Esophagus muscularis mucosa (tissue), 4 donors: Measurements from ENCODE around the gene TOMM20. TPM values are rescaled to one million over a fixed set of nuclear protein-coding genes. Genes with fewer than 3 reads are reported as not detected.
A peak's percentile ranks its signal among the peaks of the same experiment; 100 is the strongest.
"Not testable (repeated sequence)": the region's sequence is repeated elsewhere in the genome, so short reads cannot be mapped to it uniquely, and the experiment has no call there.

Experiments used
- DNase-seq: peaks from one replicate; pipeline ENCODE4 v3.0.0-alpha.2; 2017; ENCODE audit errors: extremely low spot score
- H3K27ac ChIP-seq, 4 donors: fragments of 200-600 bp; sonication (generic); replicated peaks in 1 of 4; 1 replicate in 3 of 4; 2 replicates in 1 of 4; pipeline ENCODE4 v1.5.1; 2016 to 2019; ENCODE audit warnings: mild to moderate bottlenecking in 1 of 4
- H3K27me3 ChIP-seq, 4 donors: fragments of 200-600 bp; sonication (generic); one replicate each; pipeline versions ENCODE4 v1.5.1 to v1.6.0; 2016 to 2019
- H3K36me3 ChIP-seq, 4 donors: fragments of 200-600 bp; sonication (generic); one replicate each; pipeline ENCODE4 v1.5.1; 2016 to 2019
- H3K4me1 ChIP-seq, 4 donors: fragments of 200-600 bp; sonication (generic); one replicate each; pipeline ENCODE4 v1.5.1; 2016 to 2019
- H3K4me3 ChIP-seq, 4 donors: fragments of 200-600 bp; sonication (generic); 1 replicate in 2 of 4; 2 replicates in 2 of 4; pipeline ENCODE4 v1.5.1; 2016 to 2019; ENCODE audit warnings: mild to moderate bottlenecking in 4 of 4, moderate library complexity in 1 of 4
- H3K9me3 ChIP-seq, 4 donors: fragments of 200-600 bp; sonication (generic); 1 replicate in 3 of 4; 2 replicates in 1 of 4; pipeline ENCODE4 v1.5.1; 2016 to 2019
- CTCF ChIP-seq, 3 experiments: fragments of 200-600 bp in 2 of 3; fragments of 450-650 bp in 1 of 3; sonication (generic) in 2 of 3; IDR thresholded peaks; one replicate each; pipeline ENCODE4 v1.5.1; 2017 to 2019; ENCODE audit warnings: antibody characterized with exemption in 3 of 3, mild to moderate bottlenecking in 2 of 3, moderate library complexity in 1 of 3
- EP300 ChIP-seq: sonication (generic); formaldehyde crosslinking; IDR thresholded peaks from one replicate; pipeline ENCODE4 v1.6.1; 2017; ENCODE audit warnings: antibody characterized with exemption
- POLR2A ChIP-seq: fragments of 450-650 bp; IDR thresholded peaks from one replicate; pipeline ENCODE4 v1.6.1; 2017; ENCODE audit warnings: antibody characterized with exemption, moderate library complexity, mild to moderate bottlenecking, low read depth
- POLR2AphosphoS5 ChIP-seq, 2 donors: sonication (generic); formaldehyde crosslinking; IDR thresholded peaks; one replicate each; pipeline ENCODE4 v1.6.1; 2017; ENCODE audit warnings: antibody characterized with exemption in 2 of 2
- WGBS: methylation state at CpG from one replicate; pipeline ENCODE4 v1.1.5; 2018; 5-methylcytosine and 5-hydroxymethylcytosine counted together
- intact Hi-C: fragments of 100-400 bp; cut with DNase I; formaldehyde crosslinking; loops from one replicate; pipeline ENCODE4 v1.15.1; 2023
- total RNA-seq, 4 donors: library from RNA; depleted of rRNA; stranded (reverse); fragments of >200 nt; gene quantifications; one replicate each; pipeline versions ENCODE4 v1.1.0 to v1.2.1, GENCODE V29; 2016

TOMM20 gene
- total RNA-seq, 4 donors from 2014 or later = 59.7 to 94.3 (median 86.3) TPM

- 99% methylated on average over 7 of the region's 9 CpGs for WGBS
- no peaks in the 10 kb centered on the region for H3K36me3 ChIP-seq
- H3K4me1 ChIP-seq = peaks cover 2 to 7% (median 5%) of the 10 kb centered on the region in 4 donors
- no peak overlapping the region for H3K27ac ChIP-seq
- H3K9me3 ChIP-seq = no peaks in the 10 kb centered on the region
- H3K27me3 ChIP-seq = no peaks in the 10 kb centered on the region
- DNase-seq = no peak
- TF ChIP-seq CTCF (IDR thresholded peaks at IDR 0.05) (no peak), POLR2AphosphoS5 (IDR thresholded peaks at IDR 0.05) (no peak), EP300 (no peak), POLR2A (no peak)
- intact Hi-C loops = no loop called here
- no peak overlapping the region for H3K4me3 ChIP-seq
These were observed 29.6 kb downstream of the TOMM20 start for GRCh38 chr1:235098991-235099390.

GRCh38 chr1:235098547-235098946 is 30.1 kb downstream of the TOMM20 start:
- H3K9me3 ChIP-seq = no peaks in the 10 kb centered on the region
- no peak overlapping the region for H3K27ac ChIP-seq
- DNase-seq = no peak
- no peak overlapping the region for H3K4me3 ChIP-seq
- no peak for TF ChIP-seq EP300
- no peak for TF ChIP-seq POLR2A
- TF ChIP-seq CTCF (IDR thresholded peaks at IDR 0.05) = no peak
- TF ChIP-seq POLR2AphosphoS5 (IDR thresholded peaks at IDR 0.05) = no peak
- peaks cover 3 to 9% (median 7%) of the 10 kb centered on the region in 4 donors for H3K4me1 ChIP-seq
- H3K36me3 ChIP-seq = no peaks in the 10 kb centered on the region
- 89% methylated on average over 6 of the region's 6 CpGs for WGBS
- intact Hi-C loops = no loop called here
- H3K27me3 ChIP-seq = no peaks in the 10 kb centered on the region

- peaks cover 9 to 16% (median 14%) of the 10 kb centered on the region in 4 donors for H3K4me1 ChIP-seq
- H3K9me3 ChIP-seq, H3K4me3 ChIP-seq, H3K27ac ChIP-seq, intact Hi-C loops, H3K27me3 ChIP-seq, H3K36me3 ChIP-seq, DNase-seq: not testable (repeated sequence)
- 96% methylated on average over 14 of the region's 14 CpGs for WGBS
These were observed 31.1 kb downstream of the TOMM20 start for GRCh38 chr1:235097501-235097900.

- 85% methylated on average over 6 of the region's 6 CpGs for WGBS
- H3K4me3 ChIP-seq = no peak overlapping the region
- DNase-seq = no peak
- H3K9me3 ChIP-seq = no peaks in the 10 kb centered on the region
- H3K27me3 ChIP-seq = no peaks in the 10 kb centered on the region
- H3K4me1 ChIP-seq = peaks cover 9 to 27% (median 20%) of the 10 kb centered on the region in 4 donors
- H3K36me3 ChIP-seq = no peaks in the 10 kb centered on the region
- TF ChIP-seq POLR2A (no peak), CTCF (IDR thresholded peaks at IDR 0.05) (no peak), POLR2AphosphoS5 (IDR thresholded peaks at IDR 0.05) (no peak), EP300 (no peak)
- no peak overlapping the region for H3K27ac ChIP-seq
- intact Hi-C loops = no loop called here
These were observed 32.6 kb downstream of the TOMM20 start for GRCh38 chr1:235095938-235096562.

- H3K4me3 ChIP-seq = peak overlapping the region; percentile 18 to 42 (median 30)
- 32% methylated on average over 22 of the region's 24 CpGs for WGBS
- H3K4me1 ChIP-seq = peaks cover 9 to 40% (median 32%) of the 10 kb centered on the region in 4 donors
- intact Hi-C loops = no loop called here
- DNase-seq = no peak
- H3K9me3 ChIP-seq = no peaks in the 10 kb centered on the region
- no peaks in the 10 kb centered on the region for H3K36me3 ChIP-seq
- H3K27ac ChIP-seq = no peak overlapping the region
- H3K27me3 ChIP-seq = no peaks in the 10 kb centered on the region
- TF ChIP-seq CTCF (IDR thresholded peaks at IDR 0.05) (peak; percentile 84 to 91 (median 87)), POLR2AphosphoS5 (IDR thresholded peaks at IDR 0.05) (no peak)
These were observed 34.7 kb downstream of the TOMM20 start for GRCh38 chr1:235093696-235094592.
